Measurements from ENCODE around the gene GMIP.

GRCh38 chr19:19615086-19615485 lies 28.4 kb downstream of the GMIP start:
- TF ChIP-seq CTCF (IDR thresholded peaks at IDR 0.05; ENCODE audit: extremely low read depth in 1 of 2, insufficient read depth in 1 of 2, low read depth in 1 of 2, low read length in 2 of 2) (no peak), EZH2 (IDR thresholded peaks at IDR 0.05; ENCODE audit: borderline replicate concordance, low read depth, low read length, severe bottlenecking) (no peak), POLR2A (IDR thresholded peaks at IDR 0.05; ENCODE audit: low read depth, low read length) (no peak)

Measured in endothelial cell of umbilical vein (primary cell).